ENCODE measurements around the gene OMD. TPM values are rescaled to one million over a fixed set of nuclear protein-coding genes. Genes with fewer than 3 reads are reported as not detected.

The OMD gene
- total RNA-seq, 2 experiments from 2014 or later: not detected

- Histone ChIP-seq H3K9me2 (ENCODE audit: insufficient read depth, low read length) (no peaks in the 10 kb centered on the region), H3K9me3 (ENCODE audit: low read length) (no peaks in the 10 kb centered on the region), H3K4me2 (ENCODE audit: low read length) (no peak overlapping the region), H3K27ac (ENCODE audit: low read depth, low read length, poor library complexity, severe bottlenecking) (no peak overlapping the region), H4K20me1 (ENCODE audit: insufficient read depth, low read length) (no peaks in the 10 kb centered on the region), H3K79me2 (ENCODE audit: insufficient read depth, low read depth, low read length) (no peaks in the 10 kb centered on the region), H3K36me3 (ENCODE audit: insufficient read depth, low read length) (peaks cover 28% of the 10 kb centered on the region), H2AFZ (ENCODE audit: low read length) (no peak overlapping the region), H3K4me1 (ENCODE audit: insufficient read depth, low read length, poor library complexity, severe bottlenecking) (no peaks in the 10 kb centered on the region), H3K4me3 (ENCODE audit: low read depth, low read length, poor library complexity, severe bottlenecking) (no peak overlapping the region)
- TF ChIP-seq, protein P1, sequence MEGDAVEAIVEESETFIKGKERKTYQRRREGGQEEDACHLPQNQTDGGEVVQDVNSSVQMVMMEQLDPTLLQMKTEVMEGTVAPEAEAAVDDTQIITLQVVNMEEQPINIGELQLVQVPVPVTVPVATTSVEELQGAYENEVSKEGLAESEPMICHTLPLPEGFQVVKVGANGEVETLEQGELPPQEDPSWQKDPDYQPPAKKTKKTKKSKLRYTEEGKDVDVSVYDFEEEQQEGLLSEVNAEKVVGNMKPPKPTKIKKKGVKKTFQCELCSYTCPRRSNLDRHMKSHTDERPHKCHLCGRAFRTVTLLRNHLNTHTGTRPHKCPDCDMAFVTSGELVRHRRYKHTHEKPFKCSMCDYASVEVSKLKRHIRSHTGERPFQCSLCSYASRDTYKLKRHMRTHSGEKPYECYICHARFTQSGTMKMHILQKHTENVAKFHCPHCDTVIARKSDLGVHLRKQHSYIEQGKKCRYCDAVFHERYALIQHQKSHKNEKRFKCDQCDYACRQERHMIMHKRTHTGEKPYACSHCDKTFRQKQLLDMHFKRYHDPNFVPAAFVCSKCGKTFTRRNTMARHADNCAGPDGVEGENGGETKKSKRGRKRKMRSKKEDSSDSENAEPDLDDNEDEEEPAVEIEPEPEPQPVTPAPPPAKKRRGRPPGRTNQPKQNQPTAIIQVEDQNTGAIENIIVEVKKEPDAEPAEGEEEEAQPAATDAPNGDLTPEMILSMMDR (conservative IDR thresholded peaks at IDR 0.05; ENCODE audit: low read length): no peak
- TF ChIP-seq EZH2phosphoT487 (IDR thresholded peaks at IDR 0.05; ENCODE audit: borderline replicate concordance, low read depth, low read length): no peak
- CTCF ChIA-PET (ENCODE audit: unreplicated experiment): no interaction called here
- DNase-seq (ENCODE audit: low spot score): no peak
- POLR2A ChIA-PET: interaction anchor here (0.5 to 0.6 kb wide), 2 partner anchors 42 to 1258 kb away, joined by 3 to 4 read pairs; no protein-coding TSS in a partner anchor
- intact Hi-C loops (cut with micrococcal nuclease; ENCODE audit: unreplicated experiment): no loop called here
- BruUV-seq (replicated peaks): no TSS peak
These were observed 45.3 kb downstream of the OMD start for GRCh38 chr9:92378865-92379560.

GRCh38 chr9:92377876-92378275, 46.4 kb downstream of the OMD start:
- no peaks in the 10 kb centered on the region for H3K9me2 ChIP-seq (ENCODE audit: insufficient read depth, low read length)
- no peak for TF ChIP-seq EZH2phosphoT487 (IDR thresholded peaks at IDR 0.05; ENCODE audit: borderline replicate concordance, low read depth, low read length)
- TF ChIP-seq, protein P1 (conservative IDR thresholded peaks at IDR 0.05; ENCODE audit: low read length): no peak
- intact Hi-C loops (cut with micrococcal nuclease; ENCODE audit: unreplicated experiment): no loop called here
- H3K36me3 ChIP-seq (ENCODE audit: insufficient read depth, low read length): peaks cover 32% of the 10 kb centered on the region
- no peaks in the 10 kb centered on the region for H3K79me2 ChIP-seq (ENCODE audit: insufficient read depth, low read depth, low read length)
- ChIA-PET CTCF (ENCODE audit: unreplicated experiment) (no interaction called here), POLR2A (interaction anchor here (1.6 kb wide), 1 partner anchor 9 kb away, joined by 6 read pairs; no protein-coding TSS in a partner anchor)
- no peak overlapping the region for H3K27ac ChIP-seq (ENCODE audit: low read depth, low read length, poor library complexity, severe bottlenecking)
- no peaks in the 10 kb centered on the region for H3K4me1 ChIP-seq (ENCODE audit: insufficient read depth, low read length, poor library complexity, severe bottlenecking)
- no peaks in the 10 kb centered on the region for H4K20me1 ChIP-seq (ENCODE audit: insufficient read depth, low read length)
- no peak overlapping the region for H3K4me2 ChIP-seq (ENCODE audit: low read length)
- peak; percentile 3 for DNase-seq (ENCODE audit: low spot score)
- H3K4me3 ChIP-seq (ENCODE audit: low read depth, low read length, poor library complexity, severe bottlenecking): no peak overlapping the region
- peaks cover 2% of the 10 kb centered on the region; the same call in 1 of the 2 replicates for H3K9me3 ChIP-seq (ENCODE audit: low read length)
- no peak overlapping the region for H2AFZ ChIP-seq (ENCODE audit: low read length)
- BruUV-seq (replicated peaks): no TSS peak

- no TSS peak for BruUV-seq (replicated peaks)
- CTCF ChIA-PET (ENCODE audit: unreplicated experiment): no interaction called here
- intact Hi-C loops (cut with micrococcal nuclease; ENCODE audit: unreplicated experiment): no loop called here
These were observed 51.1 kb downstream of the OMD start for GRCh38 chr9:92373167-92373566.

More at GRCh38 chr9:92373167-92373566, 51.1 kb downstream of the OMD start:
- H3K9me2 ChIP-seq (ENCODE audit: insufficient read depth, low read length): no peaks in the 10 kb centered on the region
- DNase-seq (ENCODE audit: low spot score): peak; percentile 4
- TF ChIP-seq EZH2phosphoT487 (IDR thresholded peaks at IDR 0.05; ENCODE audit: borderline replicate concordance, low read depth, low read length): no peak
- TF ChIP-seq, protein P1 (conservative IDR thresholded peaks at IDR 0.05; ENCODE audit: low read length): no peak
- H3K79me2 ChIP-seq (ENCODE audit: insufficient read depth, low read depth, low read length): no peaks in the 10 kb centered on the region
- no peaks in the 10 kb centered on the region for H4K20me1 ChIP-seq (ENCODE audit: insufficient read depth, low read length)
- POLR2A ChIA-PET: interaction anchor here (0.5 kb wide), 1 partner anchor 332 kb away, joined by 5 read pairs; no protein-coding TSS in a partner anchor
- H2AFZ ChIP-seq (ENCODE audit: low read length): no peak overlapping the region
- no peak overlapping the region for H3K27ac ChIP-seq (ENCODE audit: low read depth, low read length, poor library complexity, severe bottlenecking)
- H3K4me1 ChIP-seq (ENCODE audit: insufficient read depth, low read length, poor library complexity, severe bottlenecking): no peaks in the 10 kb centered on the region
- H3K4me2 ChIP-seq (ENCODE audit: low read length): no peak overlapping the region
- peaks cover 20% of the 10 kb centered on the region; the same call in 1 of the 2 replicates for H3K36me3 ChIP-seq (ENCODE audit: insufficient read depth, low read length)
- no peak overlapping the region for H3K4me3 ChIP-seq (ENCODE audit: low read depth, low read length, poor library complexity, severe bottlenecking)
- H3K9me3 ChIP-seq (ENCODE audit: low read length): peaks cover 10% of the 10 kb centered on the region; the same call in 1 of the 2 replicates

Data from OCI-LY7 (cell line).